HEK293 (cell line): Measurements from ENCODE around the gene CHID1.

ENCODE experiments used
- CTCF ChIA-PET: fragments of 350-600 bp; formaldehyde crosslinking; extraction: SDS; loops from one replicate; lab custom pipeline; 2021; ENCODE audit warnings: antibody characterized with exemption; lab: Yijun Ruan, JAX
- POLR2A ChIA-PET: fragments of 300-600 bp; formaldehyde crosslinking; extraction: SDS; loops from one replicate; lab custom pipeline; 2020; ENCODE audit warnings: antibody characterized with exemption, inconsistent platforms; lab: Yijun Ruan, JAX
- H3K27ac ChIP-seq: fragments of 200-500 bp; sonication (Bioruptor generic); 2 replicates; pipeline ENCODE4 v1.5.1; 2014; ENCODE audit warnings: low read depth, low read length, control low read depth, inconsistent platforms; ENCODE audit errors: extremely low read depth
- H3K36me3 ChIP-seq, 2 experiments: fragments of 200-500 bp in 1 of 2; sonication (Bioruptor generic) in 1 of 2; 1 replicate in 1 of 2; 2 replicates in 1 of 2; pipeline ENCODE4 v1.5.1; 2014 to 2017; ENCODE audit warnings: inconsistent platforms in 2 of 2, low read length in 2 of 2; ENCODE audit not compliant: control insufficient read depth in 2 of 2, insufficient read depth in 1 of 2
- H3K4me1 ChIP-seq: fragments of 200-500 bp; sonication (Bioruptor generic); 2 replicates; pipeline ENCODE4 v1.5.1; 2014; ENCODE audit warnings: mild to moderate bottlenecking, low read length, inconsistent platforms; ENCODE audit not compliant: control insufficient read depth, insufficient read depth
- H3K4me3 ChIP-seq: 2 replicates; pipeline ENCODE4 v1.5.1; 2011; ENCODE audit warnings: low read depth, mild to moderate bottlenecking, control low read depth, low read length, moderate library complexity
- H3K9me3 ChIP-seq: fragments of 200-500 bp; sonication (Bioruptor generic); 2 replicates; pipeline ENCODE4 v1.5.1; 2014; ENCODE audit warnings: low read depth, low read length, inconsistent platforms; ENCODE audit not compliant: control insufficient read depth, insufficient read depth
- GLI4 ChIP-seq: fragments of 450-650 bp; formaldehyde crosslinking; IDR thresholded peaks from 2 replicates; pipeline ENCODE4 v1.5.1; 2016; ENCODE audit warnings: missing biosample characterization, missing genetic modification characterization
- GLIS1 ChIP-seq: fragments of 450-650 bp; formaldehyde crosslinking; IDR thresholded peaks from 2 replicates; pipeline ENCODE4 v1.5.1; 2016; ENCODE audit warnings: missing biosample characterization, missing genetic modification characterization
- GLIS2 ChIP-seq: fragments of 450-650 bp; formaldehyde crosslinking; IDR thresholded peaks from 2 replicates; pipeline ENCODE4 v1.5.1; 2016; ENCODE audit warnings: missing biosample characterization, missing genetic modification characterization
- SCRT1 ChIP-seq: fragments of 450-650 bp; formaldehyde crosslinking; IDR thresholded peaks from 2 replicates; pipeline ENCODE4 v1.5.1; 2016; ENCODE audit warnings: missing biosample characterization, missing genetic modification characterization, borderline replicate concordance
- YY2 ChIP-seq: fragments of 450-650 bp; formaldehyde crosslinking; IDR thresholded peaks from 2 replicates; pipeline ENCODE4 v1.5.1; 2016; ENCODE audit warnings: missing biosample characterization, missing genetic modification characterization
- ZBTB20 ChIP-seq: fragments of 450-650 bp; formaldehyde crosslinking; IDR thresholded peaks from 2 replicates; pipeline ENCODE4 v1.5.1; 2016; ENCODE audit warnings: missing biosample characterization, missing genetic modification characterization
- ZFHX2 ChIP-seq: fragments of 450-650 bp; formaldehyde crosslinking; conservative IDR thresholded peaks from 2 replicates; pipeline ENCODE4 v1.5.1; 2016; ENCODE audit warnings: missing biosample characterization, missing genetic modification characterization
- ZFP37 ChIP-seq: fragments of 450-650 bp; formaldehyde crosslinking; IDR thresholded peaks from 2 replicates; pipeline ENCODE4 v1.5.1; 2016; ENCODE audit warnings: missing biosample characterization, missing genetic modification characterization
- ZFP69B ChIP-seq: fragments of 450-650 bp; formaldehyde crosslinking; IDR thresholded peaks from 2 replicates; pipeline ENCODE4 v1.5.1; 2016; ENCODE audit warnings: missing biosample characterization, missing genetic modification characterization
- ZIC2 ChIP-seq: fragments of 450-650 bp; formaldehyde crosslinking; IDR thresholded peaks from 2 replicates; pipeline ENCODE4 v1.5.1; 2016; ENCODE audit warnings: missing biosample characterization, missing genetic modification characterization
- ZNF335 ChIP-seq: fragments of 450-650 bp; formaldehyde crosslinking; conservative IDR thresholded peaks from 2 replicates; pipeline ENCODE4 v1.5.1; 2016; ENCODE audit warnings: missing biosample characterization, missing genetic modification characterization
- ZNF529 ChIP-seq: fragments of 450-650 bp; formaldehyde crosslinking; IDR thresholded peaks from 2 replicates; pipeline ENCODE4 v1.5.1; 2017; ENCODE audit warnings: missing genetic modification characterization, missing biosample characterization; ENCODE audit not compliant: insufficient replicate concordance
- ZNF571 ChIP-seq: fragments of 450-650 bp; formaldehyde crosslinking; IDR thresholded peaks from 2 replicates; pipeline ENCODE4 v1.5.0; 2017; ENCODE audit warnings: missing biosample characterization, missing genetic modification characterization
- ZNF623 ChIP-seq: fragments of 450-650 bp; formaldehyde crosslinking; IDR thresholded peaks from 2 replicates; pipeline ENCODE4 v1.5.1; 2016; ENCODE audit warnings: missing biosample characterization, missing genetic modification characterization
- TF ChIP-seq, protein P1 (sequence below): fragments of 450-650 bp; formaldehyde crosslinking; IDR thresholded peaks from 2 replicates; pipeline ENCODE4 v1.5.1; 2016; ENCODE audit warnings: missing biosample characterization, missing genetic modification characterization
- TF ChIP-seq, protein P2 (sequence below): fragments of 450-650 bp; formaldehyde crosslinking; IDR thresholded peaks from 2 replicates; pipeline ENCODE4 v1.5.1; 2017; ENCODE audit warnings: missing biosample characterization, missing genetic modification characterization
- TF ChIP-seq, protein P3 (sequence below): fragments of 450-650 bp; formaldehyde crosslinking; IDR thresholded peaks from 2 replicates; pipeline ENCODE4 v1.5.1; 2016; ENCODE audit warnings: missing biosample characterization, missing genetic modification characterization
- TF ChIP-seq, protein P4 (sequence below): fragments of 450-650 bp; formaldehyde crosslinking; conservative IDR thresholded peaks from 2 replicates; pipeline ENCODE4 v1.5.1; 2016; ENCODE audit warnings: low read depth, missing biosample characterization, missing genetic modification characterization

The CHID1 gene

DNA sequence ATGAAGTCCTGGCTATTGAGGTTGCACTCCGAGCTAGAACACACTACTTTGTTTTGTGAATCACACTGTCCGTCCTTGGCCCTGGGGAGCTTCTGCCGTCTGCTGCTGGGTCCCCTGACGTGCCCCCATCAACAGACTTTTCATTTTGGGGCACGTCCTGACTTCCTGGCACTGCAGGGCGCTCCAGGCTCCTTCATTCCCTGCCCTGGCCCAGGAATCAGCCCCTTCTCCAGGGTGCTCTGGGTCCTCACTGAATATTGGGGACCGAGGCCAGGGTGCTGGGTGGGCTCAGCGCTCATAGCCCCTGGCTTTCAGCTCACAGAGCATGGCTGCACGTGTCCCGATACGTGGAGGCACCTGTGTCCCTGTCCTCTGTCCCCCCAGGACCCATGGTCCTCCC lies 45.7 kb downstream of the CHID1 start:
- Histone ChIP-seq H3K27ac (no peak overlapping the region), H3K36me3 (peaks cover 0 to 28% of the 10 kb centered on the region in 2 experiments; a peak in 1 of 3 replicates), H3K4me1 (no peaks in the 10 kb centered on the region), H3K9me3 (no peaks in the 10 kb centered on the region)
- POLR2A ChIA-PET: interaction anchor here (0.6 to 0.9 kb wide), 2 partner anchors 45 to 625 kb away, joined by 3 to 5 read pairs; no protein-coding TSS in a partner anchor
- no peak for TF ChIP-seq ZNF623 (tag by site-specific recombination)
- peak; percentile 84 for TF ChIP-seq ZBTB20 (tag by site-specific recombination)
- TF ChIP-seq, all 188 proteins: peak for 1
- H3K4me3 ChIP-seq: no peak overlapping the region
- CTCF ChIA-PET: interaction anchor here (0.5 kb wide), 1 partner anchor 9 kb away, joined by 3 read pairs; no protein-coding TSS in a partner anchor

DNA sequence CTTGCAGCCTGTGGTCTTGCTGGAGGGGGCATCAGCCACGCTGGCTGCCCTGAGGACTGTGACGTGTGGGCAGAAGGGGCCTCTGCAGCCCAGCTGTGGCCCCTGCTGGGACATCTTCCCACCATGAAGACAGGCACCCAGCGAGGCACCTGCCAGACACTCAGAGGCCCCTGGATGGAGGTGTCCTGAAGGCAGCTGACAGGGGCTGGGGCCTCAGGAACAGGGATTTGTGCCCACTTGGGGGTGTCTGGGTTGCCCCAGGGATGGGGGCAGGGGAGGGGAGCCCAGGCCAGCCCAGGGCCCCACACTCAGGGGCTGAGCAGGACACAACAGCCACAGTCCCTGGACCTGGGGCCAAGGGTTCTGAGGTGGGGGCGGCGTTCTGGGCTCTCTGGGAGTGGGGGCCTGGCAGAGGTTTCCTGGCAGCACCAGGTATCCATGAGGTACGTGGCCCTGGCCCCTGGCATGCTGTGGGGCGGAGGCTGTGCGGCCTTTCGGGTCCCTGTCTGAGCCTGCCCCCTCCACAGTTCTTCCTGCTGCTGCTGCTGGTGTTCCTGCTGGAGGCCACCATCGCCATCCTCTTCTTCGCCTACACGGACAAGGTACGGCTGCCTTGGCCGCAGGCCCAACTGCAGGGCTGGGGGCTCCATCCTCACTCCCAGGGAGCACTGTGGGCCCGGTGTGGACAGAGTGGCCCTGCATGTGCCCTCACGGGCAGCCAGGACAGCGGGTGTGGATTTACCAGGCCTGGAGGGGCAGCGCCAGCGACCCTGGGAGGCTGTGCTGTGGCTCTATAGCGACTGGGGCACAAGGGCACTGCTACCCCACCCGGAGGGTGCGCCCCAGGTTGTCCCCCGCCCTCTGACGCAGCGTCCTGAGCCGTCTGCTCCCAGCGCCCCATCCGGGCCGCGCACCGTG lies 46.4 kb downstream of the CHID1 start:
- CTCF ChIA-PET: interaction anchor here (0.5 to 1.3 kb wide), 2 partner anchors 9 to 187 kb away, joined by 3 read pairs; no protein-coding TSS in a partner anchor

DNA sequence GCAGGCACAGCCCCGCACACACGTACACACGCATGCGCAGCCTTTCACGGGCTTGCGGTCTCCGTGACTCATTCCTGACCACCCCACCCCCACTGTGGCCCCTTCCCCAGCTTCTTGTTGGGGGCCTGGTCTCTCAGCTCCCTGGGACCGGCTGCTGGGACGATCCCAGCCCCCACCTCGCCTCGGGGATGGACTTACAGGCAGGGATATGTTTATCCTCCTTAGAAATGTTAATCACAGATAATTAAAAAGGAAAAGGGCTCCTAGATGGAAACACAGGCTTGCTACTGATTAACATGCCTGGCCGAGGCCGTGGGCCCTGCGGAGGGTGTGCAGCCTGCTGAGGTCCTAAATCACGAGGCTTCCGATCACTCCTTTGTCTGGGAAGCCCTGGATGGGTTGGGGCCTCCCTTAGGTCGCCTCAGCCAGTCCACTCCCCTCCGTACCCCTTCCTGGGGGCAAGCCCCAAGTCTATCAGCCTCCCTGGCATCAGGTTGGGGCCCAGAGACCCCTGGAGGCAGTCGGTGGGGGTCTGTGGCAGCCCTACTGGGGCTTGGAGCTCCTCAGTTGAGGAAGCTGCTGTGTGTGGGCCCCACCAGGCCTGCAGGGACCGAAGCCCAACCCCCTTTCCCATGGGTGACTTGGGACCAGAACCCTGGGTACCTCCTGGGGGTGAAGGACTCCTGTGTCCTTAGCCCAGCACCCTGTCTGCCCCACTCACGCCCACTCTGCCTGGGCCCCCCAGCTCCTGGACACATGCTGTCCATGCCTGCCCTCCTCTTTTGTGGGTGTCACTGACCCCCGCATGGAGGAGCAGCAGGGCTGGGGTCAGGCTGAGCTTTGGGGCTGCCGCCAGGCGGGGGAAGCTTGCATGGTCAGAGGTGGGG lies 47.3 kb downstream of the CHID1 start:
- CTCF ChIA-PET: interaction anchor here (1.3 kb wide), 1 partner anchor 188 kb away, joined by 3 read pairs; no protein-coding TSS in a partner anchor
- no peaks in the 10 kb centered on the region for H3K9me3 ChIP-seq
- no peaks in the 10 kb centered on the region for H3K4me1 ChIP-seq
- H3K36me3 ChIP-seq: peaks cover 0 to 12% of the 10 kb centered on the region in 2 experiments; a peak in 1 of 3 replicates
- TF ChIP-seq, protein P1, sequence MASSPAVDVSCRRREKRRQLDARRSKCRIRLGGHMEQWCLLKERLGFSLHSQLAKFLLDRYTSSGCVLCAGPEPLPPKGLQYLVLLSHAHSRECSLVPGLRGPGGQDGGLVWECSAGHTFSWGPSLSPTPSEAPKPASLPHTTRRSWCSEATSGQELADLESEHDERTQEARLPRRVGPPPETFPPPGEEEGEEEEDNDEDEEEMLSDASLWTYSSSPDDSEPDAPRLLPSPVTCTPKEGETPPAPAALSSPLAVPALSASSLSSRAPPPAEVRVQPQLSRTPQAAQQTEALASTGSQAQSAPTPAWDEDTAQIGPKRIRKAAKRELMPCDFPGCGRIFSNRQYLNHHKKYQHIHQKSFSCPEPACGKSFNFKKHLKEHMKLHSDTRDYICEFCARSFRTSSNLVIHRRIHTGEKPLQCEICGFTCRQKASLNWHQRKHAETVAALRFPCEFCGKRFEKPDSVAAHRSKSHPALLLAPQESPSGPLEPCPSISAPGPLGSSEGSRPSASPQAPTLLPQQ (tag by site-specific recombination): peak; percentile 97
- TF ChIP-seq ZFP37 (tag by site-specific recombination): no peak
- TF ChIP-seq ZIC2 (tag by site-specific recombination): peak; percentile 59; the same call in 1 of the 2 replicates
- TF ChIP-seq GLIS2 (tag by site-specific recombination): peak; percentile 55; the same call in 1 of the 2 replicates
- TF ChIP-seq ZNF571: no peak
- TF ChIP-seq, protein P2, sequence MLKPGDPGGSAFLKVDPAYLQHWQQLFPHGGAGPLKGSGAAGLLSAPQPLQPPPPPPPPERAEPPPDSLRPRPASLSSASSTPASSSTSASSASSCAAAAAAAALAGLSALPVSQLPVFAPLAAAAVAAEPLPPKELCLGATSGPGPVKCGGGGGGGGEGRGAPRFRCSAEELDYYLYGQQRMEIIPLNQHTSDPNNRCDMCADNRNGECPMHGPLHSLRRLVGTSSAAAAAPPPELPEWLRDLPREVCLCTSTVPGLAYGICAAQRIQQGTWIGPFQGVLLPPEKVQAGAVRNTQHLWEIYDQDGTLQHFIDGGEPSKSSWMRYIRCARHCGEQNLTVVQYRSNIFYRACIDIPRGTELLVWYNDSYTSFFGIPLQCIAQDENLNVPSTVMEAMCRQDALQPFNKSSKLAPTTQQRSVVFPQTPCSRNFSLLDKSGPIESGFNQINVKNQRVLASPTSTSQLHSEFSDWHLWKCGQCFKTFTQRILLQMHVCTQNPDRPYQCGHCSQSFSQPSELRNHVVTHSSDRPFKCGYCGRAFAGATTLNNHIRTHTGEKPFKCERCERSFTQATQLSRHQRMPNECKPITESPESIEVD (tag by site-specific recombination): no peak
- peak; percentile 97 for TF ChIP-seq ZFP69B (tag by site-specific recombination)
- peak; percentile 83 for TF ChIP-seq GLIS1
- H3K27ac ChIP-seq: no peak overlapping the region
- no peak overlapping the region for H3K4me3 ChIP-seq
- POLR2A ChIA-PET: no interaction called here

More for the DNA sequence above, 46.4 kb downstream of the CHID1 start:
- Histone ChIP-seq H3K27ac (no peak overlapping the region), H3K36me3 (peaks cover 0 to 21% of the 10 kb centered on the region in 2 experiments; a peak in 1 of 3 replicates), H3K4me1 (no peaks in the 10 kb centered on the region), H3K9me3 (no peaks in the 10 kb centered on the region), H3K4me3 (no peak overlapping the region)
- POLR2A ChIA-PET: interaction anchor here (0.9 kb wide), 1 partner anchor 625 kb away, joined by 5 read pairs; no protein-coding TSS in a partner anchor
- TF ChIP-seq ZNF335 (tag by site-specific recombination): peak; percentile 58
- TF ChIP-seq SCRT1: no peak
- TF ChIP-seq, protein P3, sequence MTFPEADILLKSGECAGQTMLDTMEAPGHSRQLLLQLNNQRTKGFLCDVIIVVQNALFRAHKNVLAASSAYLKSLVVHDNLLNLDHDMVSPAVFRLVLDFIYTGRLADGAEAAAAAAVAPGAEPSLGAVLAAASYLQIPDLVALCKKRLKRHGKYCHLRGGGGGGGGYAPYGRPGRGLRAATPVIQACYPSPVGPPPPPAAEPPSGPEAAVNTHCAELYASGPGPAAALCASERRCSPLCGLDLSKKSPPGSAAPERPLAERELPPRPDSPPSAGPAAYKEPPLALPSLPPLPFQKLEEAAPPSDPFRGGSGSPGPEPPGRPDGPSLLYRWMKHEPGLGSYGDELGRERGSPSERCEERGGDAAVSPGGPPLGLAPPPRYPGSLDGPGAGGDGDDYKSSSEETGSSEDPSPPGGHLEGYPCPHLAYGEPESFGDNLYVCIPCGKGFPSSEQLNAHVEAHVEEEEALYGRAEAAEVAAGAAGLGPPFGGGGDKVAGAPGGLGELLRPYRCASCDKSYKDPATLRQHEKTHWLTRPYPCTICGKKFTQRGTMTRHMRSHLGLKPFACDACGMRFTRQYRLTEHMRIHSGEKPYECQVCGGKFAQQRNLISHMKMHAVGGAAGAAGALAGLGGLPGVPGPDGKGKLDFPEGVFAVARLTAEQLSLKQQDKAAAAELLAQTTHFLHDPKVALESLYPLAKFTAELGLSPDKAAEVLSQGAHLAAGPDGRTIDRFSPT (tag by site-specific recombination): 0 out of 2 replicates have a peak, but pooled peaks have one; percentile 30
- no peak for TF ChIP-seq YY2 (tag by site-specific recombination)
- TF ChIP-seq ZIC2 (tag by site-specific recombination): 0 out of 2 replicates have a peak, but pooled peaks have one; percentile 46
- TF ChIP-seq ZFHX2 (tag by site-specific recombination): 0 out of 2 replicates have a peak, but pooled peaks have one; percentile 9
- TF ChIP-seq GLI4: no peak
- TF ChIP-seq, protein P4, sequence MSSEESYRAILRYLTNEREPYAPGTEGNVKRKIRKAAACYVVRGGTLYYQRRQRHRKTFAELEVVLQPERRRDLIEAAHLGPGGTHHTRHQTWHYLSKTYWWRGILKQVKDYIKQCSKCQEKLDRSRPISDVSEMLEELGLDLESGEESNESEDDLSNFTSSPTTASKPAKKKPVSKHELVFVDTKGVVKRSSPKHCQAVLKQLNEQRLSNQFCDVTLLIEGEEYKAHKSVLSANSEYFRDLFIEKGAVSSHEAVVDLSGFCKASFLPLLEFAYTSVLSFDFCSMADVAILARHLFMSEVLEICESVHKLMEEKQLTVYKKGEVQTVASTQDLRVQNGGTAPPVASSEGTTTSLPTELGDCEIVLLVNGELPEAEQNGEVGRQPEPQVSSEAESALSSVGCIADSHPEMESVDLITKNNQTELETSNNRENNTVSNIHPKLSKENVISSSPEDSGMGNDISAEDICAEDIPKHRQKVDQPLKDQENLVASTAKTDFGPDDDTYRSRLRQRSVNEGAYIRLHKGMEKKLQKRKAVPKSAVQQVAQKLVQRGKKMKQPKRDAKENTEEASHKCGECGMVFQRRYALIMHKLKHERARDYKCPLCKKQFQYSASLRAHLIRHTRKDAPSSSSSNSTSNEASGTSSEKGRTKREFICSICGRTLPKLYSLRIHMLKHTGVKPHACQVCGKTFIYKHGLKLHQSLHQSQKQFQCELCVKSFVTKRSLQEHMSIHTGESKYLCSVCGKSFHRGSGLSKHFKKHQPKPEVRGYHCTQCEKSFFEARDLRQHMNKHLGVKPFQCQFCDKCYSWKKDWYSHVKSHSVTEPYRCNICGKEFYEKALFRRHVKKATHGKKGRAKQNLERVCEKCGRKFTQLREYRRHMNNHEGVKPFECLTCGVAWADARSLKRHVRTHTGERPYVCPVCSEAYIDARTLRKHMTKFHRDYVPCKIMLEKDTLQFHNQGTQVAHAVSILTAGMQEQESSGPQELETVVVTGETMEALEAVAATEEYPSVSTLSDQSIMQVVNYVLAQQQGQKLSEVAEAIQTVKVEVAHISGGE (tag by site-specific recombination): no peak
- no peak for TF ChIP-seq ZNF529 (tag by site-specific recombination)
